ENCODE results near the gene PLXDC2. TPM values are rescaled to one million over a fixed set of nuclear protein-coding genes. Genes with fewer than 3 reads are reported as not detected.

PLXDC2 gene
- total RNA-seq, 2 experiments from 2014 or later = not detected

DNA sequence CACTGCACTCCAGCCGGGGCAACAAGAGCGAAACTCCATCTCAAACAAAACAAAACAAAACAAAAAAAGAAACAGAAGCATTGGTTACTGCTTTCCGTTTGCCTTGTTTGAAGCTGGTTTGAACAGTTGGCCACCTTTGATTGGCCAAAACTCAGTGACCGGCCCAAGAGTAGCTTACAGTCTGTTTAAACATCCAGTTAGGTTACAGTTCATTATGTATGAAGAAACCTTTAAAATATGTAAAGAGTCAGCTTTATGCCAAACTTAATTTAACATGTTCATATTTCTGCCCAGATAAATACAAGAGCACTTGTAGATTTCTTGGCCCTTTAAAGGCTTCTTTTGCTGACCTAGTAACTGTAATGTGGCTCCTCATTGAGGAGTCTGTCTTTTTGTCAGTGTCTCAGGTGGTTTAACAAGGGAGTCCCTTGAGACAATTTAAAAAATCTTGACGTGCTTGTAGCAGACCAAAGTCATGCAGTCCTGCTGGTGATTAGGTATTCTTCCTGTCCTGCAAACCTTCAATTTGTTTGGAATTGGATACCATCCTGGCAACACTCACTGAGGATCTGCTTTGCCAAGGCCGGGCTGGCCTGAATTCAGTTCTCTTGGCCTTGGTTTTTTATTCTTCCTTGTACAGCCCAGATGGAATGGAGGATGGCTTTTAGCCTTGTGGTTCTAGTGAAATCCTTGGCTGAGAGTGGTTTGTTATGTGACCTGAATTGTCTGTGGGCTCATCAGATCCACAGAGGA is 128.9 kb downstream of the PLXDC2 start:
- H3K9me3 Mint-ChIP-seq = no peaks in the 10 kb centered on the region
- POLR2A ChIA-PET = no interaction called here
- TF ChIP-seq, protein P1, sequence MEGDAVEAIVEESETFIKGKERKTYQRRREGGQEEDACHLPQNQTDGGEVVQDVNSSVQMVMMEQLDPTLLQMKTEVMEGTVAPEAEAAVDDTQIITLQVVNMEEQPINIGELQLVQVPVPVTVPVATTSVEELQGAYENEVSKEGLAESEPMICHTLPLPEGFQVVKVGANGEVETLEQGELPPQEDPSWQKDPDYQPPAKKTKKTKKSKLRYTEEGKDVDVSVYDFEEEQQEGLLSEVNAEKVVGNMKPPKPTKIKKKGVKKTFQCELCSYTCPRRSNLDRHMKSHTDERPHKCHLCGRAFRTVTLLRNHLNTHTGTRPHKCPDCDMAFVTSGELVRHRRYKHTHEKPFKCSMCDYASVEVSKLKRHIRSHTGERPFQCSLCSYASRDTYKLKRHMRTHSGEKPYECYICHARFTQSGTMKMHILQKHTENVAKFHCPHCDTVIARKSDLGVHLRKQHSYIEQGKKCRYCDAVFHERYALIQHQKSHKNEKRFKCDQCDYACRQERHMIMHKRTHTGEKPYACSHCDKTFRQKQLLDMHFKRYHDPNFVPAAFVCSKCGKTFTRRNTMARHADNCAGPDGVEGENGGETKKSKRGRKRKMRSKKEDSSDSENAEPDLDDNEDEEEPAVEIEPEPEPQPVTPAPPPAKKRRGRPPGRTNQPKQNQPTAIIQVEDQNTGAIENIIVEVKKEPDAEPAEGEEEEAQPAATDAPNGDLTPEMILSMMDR (IDR thresholded peaks at IDR 0.05) = no peak
- no peak overlapping the region for H3K27ac Mint-ChIP-seq
- ATAC-seq = no peak
- no peak overlapping the region for H3K4me3 Mint-ChIP-seq
- intact Hi-C loops (cut with micrococcal nuclease) = no loop called here
- CTCF ChIA-PET = no interaction called here
- no peaks in the 10 kb centered on the region for H3K4me1 Mint-ChIP-seq (ENCODE audit: low read depth)
- no peak for DNase-seq
- no peaks in the 10 kb centered on the region for H3K36me3 Mint-ChIP-seq (ENCODE audit: low read depth)
- H3K27me3 Mint-ChIP-seq = no peaks in the 10 kb centered on the region

DNA sequence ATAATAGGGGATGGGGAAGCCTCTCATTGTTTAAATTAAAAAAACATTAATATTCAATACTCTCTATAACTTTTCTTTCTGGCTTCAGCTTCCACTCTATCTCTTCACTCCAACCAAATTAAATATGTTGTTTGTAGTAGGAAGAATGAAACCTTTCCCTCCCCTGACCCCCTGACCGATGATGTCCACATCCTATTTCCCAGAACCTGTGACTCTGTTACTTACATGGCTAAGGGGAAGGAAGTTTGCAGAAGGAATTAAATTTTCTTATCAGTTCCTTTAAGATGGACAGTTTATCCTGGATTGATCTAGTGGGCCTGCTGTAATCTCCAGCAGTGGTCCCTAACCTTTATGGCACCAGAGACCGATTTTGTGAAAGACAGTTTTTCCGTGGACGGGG is 130.0 kb downstream of the PLXDC2 start:
- no peak overlapping the region for H3K4me3 Mint-ChIP-seq
- TF ChIP-seq, protein P1 (IDR thresholded peaks at IDR 0.05) = no peak
- ATAC-seq (no peak), DNase-seq (no peak)
- H3K36me3 Mint-ChIP-seq (ENCODE audit: low read depth) = no peaks in the 10 kb centered on the region
- H3K4me1 Mint-ChIP-seq (ENCODE audit: low read depth) = no peaks in the 10 kb centered on the region
- no peaks in the 10 kb centered on the region for H3K27me3 Mint-ChIP-seq
- ChIA-PET CTCF (no interaction called here), POLR2A (no interaction called here)
- no peak overlapping the region for H3K27ac Mint-ChIP-seq
- intact Hi-C loops (cut with micrococcal nuclease) = no loop called here
- no peaks in the 10 kb centered on the region for H3K9me3 Mint-ChIP-seq

DNA sequence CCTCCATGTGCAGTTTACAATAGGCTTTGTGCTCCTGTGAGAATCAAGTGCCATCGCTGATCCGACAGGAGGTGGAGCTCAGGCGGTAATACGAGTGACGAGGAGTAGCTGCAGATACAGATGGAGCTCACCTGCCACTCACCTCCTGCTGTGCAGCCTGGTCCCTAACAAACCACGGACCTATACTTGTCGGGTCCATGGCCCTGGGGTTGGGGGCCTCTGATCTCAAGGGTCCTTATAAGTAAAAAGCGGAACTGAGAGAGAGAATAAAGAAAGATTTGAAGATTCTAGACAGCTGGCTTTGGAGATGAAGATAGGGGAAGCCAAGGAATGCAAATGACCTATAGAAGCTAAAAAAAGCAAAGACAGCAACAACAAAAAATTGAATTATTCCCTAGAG is 130.6 kb downstream of the PLXDC2 start:
- no peaks in the 10 kb centered on the region for H3K4me1 Mint-ChIP-seq (ENCODE audit: low read depth)
- no peak overlapping the region for H3K27ac Mint-ChIP-seq
- POLR2A ChIA-PET = no interaction called here
- CTCF ChIA-PET = no interaction called here
- no peak overlapping the region for H3K4me3 Mint-ChIP-seq
- no peaks in the 10 kb centered on the region for H3K27me3 Mint-ChIP-seq
- H3K36me3 Mint-ChIP-seq (ENCODE audit: low read depth) = no peaks in the 10 kb centered on the region
- TF ChIP-seq, protein P1 (IDR thresholded peaks at IDR 0.05) = no peak
- no peaks in the 10 kb centered on the region for H3K9me3 Mint-ChIP-seq
- DNase-seq = no peak
- intact Hi-C loops (cut with micrococcal nuclease) = no loop called here
- no peak for ATAC-seq

DNA sequence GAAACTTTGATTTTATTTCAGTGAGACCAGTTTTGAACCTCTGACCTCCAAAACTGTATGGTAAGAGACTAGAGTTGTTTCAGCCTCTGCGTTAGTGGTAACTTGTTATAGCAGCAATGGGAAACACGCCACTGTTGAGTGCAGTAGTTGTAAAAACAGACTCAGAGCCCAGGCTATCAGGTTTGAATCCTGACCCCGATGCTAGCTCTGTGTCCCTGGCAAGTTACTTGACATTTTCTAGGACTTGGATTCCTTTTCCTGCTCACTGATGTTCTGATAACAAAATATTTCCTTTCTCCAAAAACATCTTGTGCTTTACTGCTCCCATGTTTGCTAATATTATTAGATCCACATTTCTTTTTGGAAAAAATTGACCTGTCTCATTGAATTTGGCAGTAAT is 131.0 kb downstream of the PLXDC2 start:
- H3K36me3 Mint-ChIP-seq (ENCODE audit: low read depth) = no peaks in the 10 kb centered on the region
- no peaks in the 10 kb centered on the region for H3K27me3 Mint-ChIP-seq
- H3K27ac Mint-ChIP-seq = no peak overlapping the region
- POLR2A ChIA-PET = no interaction called here
- no peak overlapping the region for H3K4me3 Mint-ChIP-seq
- intact Hi-C loops (cut with micrococcal nuclease) = no loop called here
- TF ChIP-seq, protein P1 (IDR thresholded peaks at IDR 0.05) = no peak
- ATAC-seq (no peak), DNase-seq (no peak)
- CTCF ChIA-PET = no interaction called here
- H3K4me1 Mint-ChIP-seq (ENCODE audit: low read depth) = no peaks in the 10 kb centered on the region
- H3K9me3 Mint-ChIP-seq = no peaks in the 10 kb centered on the region

DNA sequence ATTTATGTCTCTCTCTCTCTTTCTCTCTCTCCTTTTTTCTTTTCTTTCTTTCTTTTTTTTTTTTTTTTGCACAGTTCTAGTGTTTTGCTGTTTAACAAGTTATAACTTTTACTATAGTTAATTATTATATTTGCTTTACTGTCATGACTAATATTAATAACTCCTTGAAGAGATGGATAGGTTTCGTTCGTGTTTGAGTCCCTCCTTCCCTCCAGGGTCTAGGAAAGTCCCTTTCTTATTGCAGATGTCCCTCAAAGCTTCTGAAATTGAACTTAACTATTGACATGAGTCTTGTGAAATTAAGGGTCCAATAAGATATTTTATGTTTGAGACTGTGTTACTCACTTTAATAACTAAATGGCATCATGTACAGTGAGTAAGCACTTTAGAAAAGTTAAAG is 131.4 kb downstream of the PLXDC2 start:
- H3K27ac Mint-ChIP-seq = no peak overlapping the region
- ChIA-PET POLR2A (no interaction called here), CTCF (no interaction called here)

More for the DNA sequence above, 131.4 kb downstream of the PLXDC2 start:
- Mint-ChIP-seq H3K27me3 (no peaks in the 10 kb centered on the region), H3K36me3 (ENCODE audit: low read depth) (no peaks in the 10 kb centered on the region), H3K4me3 (no peak overlapping the region), H3K9me3 (no peaks in the 10 kb centered on the region), H3K4me1 (ENCODE audit: low read depth) (no peaks in the 10 kb centered on the region)
- DNase-seq (no peak), ATAC-seq (no peak)
- TF ChIP-seq, protein P1 (IDR thresholded peaks at IDR 0.05) = no peak
- intact Hi-C loops (cut with micrococcal nuclease) = no loop called here
